DMS53 (cell line): ENCODE measurements around the gene SWT1.
"Not testable (repeated sequence)": the region's sequence is repeated elsewhere in the genome, so short reads cannot be mapped to it uniquely, and the experiment has no call there.

Source experiments
- DNase-seq: peaks from one replicate; lab custom pipeline; 2025; lab: John Stamatoyannopoulos, UW

SWT1 gene

GRCh38 chr1:185193756-185194155, 36.8 kb downstream of the SWT1 start:
- no peak for DNase-seq

- DNase-seq: not testable (repeated sequence)
These were observed 41.7 kb downstream of the SWT1 start for GRCh38 chr1:185198712-185199111.

GRCh38 chr1:185200889-185201288, 43.9 kb downstream of the SWT1 start:
- DNase-seq: no peak

- DNase-seq: no peak
These were observed 50.2 kb downstream of the SWT1 start for GRCh38 chr1:185207170-185207569.

GRCh38 chr1:185207980-185208602, 51.1 kb downstream of the SWT1 start:
- no peak for DNase-seq

- DNase-seq: no peak
These were observed 51.7 kb downstream of the SWT1 start for GRCh38 chr1:185208626-185209180.

GRCh38 chr1:185209357-185209756, 52.4 kb downstream of the SWT1 start:
- not testable (repeated sequence) for DNase-seq

GRCh38 chr1:185213091-185213490, 56.1 kb downstream of the SWT1 start:
- DNase-seq: no peak

GRCh38 chr1:185215911-185216310, 58.9 kb downstream of the SWT1 start:
- DNase-seq: no peak

GRCh38 chr1:185224132-185224531, 67.2 kb downstream of the SWT1 start:
- DNase-seq: no peak

GRCh38 chr1:185227161-185227560, 70.2 kb downstream of the SWT1 start:
- DNase-seq: no peak

GRCh38 chr1:185228979-185229378, 72.0 kb downstream of the SWT1 start:
- no peak for DNase-seq

GRCh38 chr1:185229981-185230380, 73.0 kb downstream of the SWT1 start:
- DNase-seq: no peak

- no peak for DNase-seq
These were observed 75.9 kb downstream of the SWT1 start for GRCh38 chr1:185232874-185233273.

- peak; percentile 37 for DNase-seq
These were observed 77.2 kb downstream of the SWT1 start for GRCh38 chr1:185234183-185234582.

GRCh38 chr1:185237176-185237575, 80.2 kb downstream of the SWT1 start:
- not testable (repeated sequence) for DNase-seq

- DNase-seq: no peak
These were observed 80.7 kb downstream of the SWT1 start for GRCh38 chr1:185237661-185238060.

- peak; percentile 46 for DNase-seq
These were observed 81.5 kb downstream of the SWT1 start for GRCh38 chr1:185238447-185238846.

GRCh38 chr1:185239861-185240260, 82.9 kb downstream of the SWT1 start:
- DNase-seq: no peak

GRCh38 chr1:185241127-185241526, 84.2 kb downstream of the SWT1 start:
- DNase-seq: no peak

GRCh38 chr1:185244015-185244747, 87.2 kb downstream of the SWT1 start:
- DNase-seq: peak; percentile 30

GRCh38 chr1:185245466-185245865, 88.5 kb downstream of the SWT1 start:
- no peak for DNase-seq

- no peak for DNase-seq
These were observed 92.6 kb downstream of the SWT1 start for GRCh38 chr1:185249563-185249962.
